ENCODE results near the gene NR5A2. TPM values are rescaled to one million over a fixed set of nuclear protein-coding genes. Genes with fewer than 3 reads are reported as not detected.

The NR5A2 gene
- total and polyA plus RNA-seq, 10 of the 15 experiments (the other 5 are each of a cell fraction or from before 2014, with no cell fraction given): 0.02 to 0.60 (median 0.15) TPM; not detected in 1

DNA sequence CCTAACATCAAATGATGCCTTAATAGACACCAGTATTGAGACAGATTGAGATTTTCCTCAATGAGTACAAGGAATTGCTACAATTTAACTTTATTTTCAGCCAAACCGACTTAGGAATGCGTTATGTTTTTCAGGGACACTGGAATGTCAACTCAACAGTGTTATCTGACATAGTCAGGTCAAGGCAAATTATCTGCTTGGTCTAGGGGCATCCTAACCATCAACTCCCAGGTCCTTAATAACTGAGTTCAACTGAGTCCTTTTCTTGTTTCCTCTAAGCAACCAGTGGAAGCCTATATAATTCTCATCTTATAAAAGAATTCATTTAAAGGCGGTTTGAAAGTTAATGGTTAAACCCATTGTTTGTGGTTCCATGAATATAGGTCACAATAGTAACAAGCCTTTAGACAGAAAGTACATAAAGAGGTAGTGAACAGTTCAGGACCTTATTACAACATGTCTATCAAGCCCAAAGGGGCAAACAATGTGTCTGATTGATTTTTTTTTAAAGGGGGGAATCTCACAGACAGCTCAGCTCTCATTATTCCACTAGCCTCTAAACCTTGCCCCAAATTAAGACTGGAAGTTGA lies 32.3 kb upstream of the NR5A2 start (continued):
- TF ChIP-seq CHD2 (IDR thresholded peaks at IDR 0.05; ENCODE audit: borderline replicate concordance, low read depth, low read length) (no peak), SREBF2 (IDR thresholded peaks at IDR 0.05; ENCODE audit: low read length) (no peak), HDGF (IDR thresholded peaks at IDR 0.05) (no peak)
- TF ChIP-seq, protein P1, sequence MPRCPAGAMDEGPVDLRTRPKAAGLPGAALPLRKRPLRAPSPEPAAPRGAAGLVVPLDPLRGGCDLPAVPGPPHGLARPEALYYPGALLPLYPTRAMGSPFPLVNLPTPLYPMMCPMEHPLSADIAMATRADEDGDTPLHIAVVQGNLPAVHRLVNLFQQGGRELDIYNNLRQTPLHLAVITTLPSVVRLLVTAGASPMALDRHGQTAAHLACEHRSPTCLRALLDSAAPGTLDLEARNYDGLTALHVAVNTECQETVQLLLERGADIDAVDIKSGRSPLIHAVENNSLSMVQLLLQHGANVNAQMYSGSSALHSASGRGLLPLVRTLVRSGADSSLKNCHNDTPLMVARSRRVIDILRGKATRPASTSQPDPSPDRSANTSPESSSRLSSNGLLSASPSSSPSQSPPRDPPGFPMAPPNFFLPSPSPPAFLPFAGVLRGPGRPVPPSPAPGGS (IDR thresholded peaks at IDR 0.05; ENCODE audit: borderline replicate concordance, insufficient read depth, low read depth, low read length, poor library complexity, severe bottlenecking): no peak

GRCh38 chr1:200005165-200005564 lies 22.3 kb upstream of the NR5A2 start:
- ATAC-seq (no peak), FAIRE-seq (no peak), DNase-seq (ENCODE audit: low read depth, low spot score) (no peak)
- RAD21 ChIA-PET (ENCODE audit: unreplicated experiment): no interaction called here
- in situ Hi-C loops (cut with MboI) (no loop called here), intact Hi-C loops (cut with micrococcal nuclease; ENCODE audit: unreplicated experiment) (no loop called here)
- CTCF ChIA-PET: no interaction called here
- Histone ChIP-seq H3K79me2 (ENCODE audit: control insufficient read depth, insufficient read depth, low read length) (no peaks in the 10 kb centered on the region), H3K9ac (ENCODE audit: control insufficient read depth, insufficient read depth, low read length) (no peak overlapping the region), H3K4me1 (ENCODE audit: control insufficient read depth, insufficient read depth, low read length) (no peaks in the 10 kb centered on the region), H2AFZ (ENCODE audit: control insufficient read depth, low read depth, low read length) (no peak overlapping the region), H4K20me1 (ENCODE audit: control insufficient read depth, insufficient read depth) (no peaks in the 10 kb centered on the region; the same call in 1 of the 2 replicates), H3K27ac (ENCODE audit: control insufficient read depth, insufficient read depth) (no peak overlapping the region), H3K4me3 (no peak overlapping the region), H3K9me3 (replicated peaks; ENCODE audit: control insufficient read depth, insufficient read depth, low read length) (no peaks in the 10 kb centered on the region), H3K36me3 (ENCODE audit: control insufficient read depth in 2 of 2, insufficient read depth in 2 of 2, low read length in 1 of 2) (no peaks in the 10 kb centered on the region), H3K27me3 (replicated peaks in 1 of 2; ENCODE audit: control insufficient read depth in 2 of 2, insufficient read depth in 2 of 2, low read length in 1 of 2) (no peaks in the 10 kb centered on the region; a peak in 2 of 4 replicates), H3K4me2 (ENCODE audit: control insufficient read depth, insufficient read depth) (no peak overlapping the region)
- TF ChIP-seq CBX5 (IDR thresholded peaks at IDR 0.05; ENCODE audit: low read depth): no peak
- TF ChIP-seq NFYB (IDR thresholded peaks at IDR 0.05; ENCODE audit: insufficient read depth, low read depth, low read length): no peak
- SMC1A ChIA-PET (ENCODE audit: uncharacterized antibody, unreplicated experiment): interaction anchor here (0.6 kb wide), 1 partner anchor 102 kb away, joined by 3 read pairs; no protein-coding TSS in a partner anchor
- no TSS peak for BruUV-seq (replicated peaks)
- 48% methylated on average over 6 of the region's 6 CpGs for WGBS (ENCODE audit: insufficient coverage, insufficient replicate concordance, low lambda C conversion rate, missing lambda C conversion rate)
- POLR2A ChIA-PET: no interaction called here

Data from GM12878 (cell line).